ENCODE results near the gene ADGRL1. TPM values are rescaled to one million over a fixed set of nuclear protein-coding genes. Genes with fewer than 3 reads are reported as not detected.

The ADGRL1 gene
- polyA plus RNA-seq, 3 donors, result 1.7 TPM; not detected in 2

GRCh38 chr19:14168259-14168972 lies 37.6 kb downstream of the ADGRL1 start:
- peaks cover 28 to 31% of the 10 kb centered on the region in 2 donors for H3K4me1 ChIP-seq (ENCODE audit: control insufficient read depth in 1 of 2, insufficient read depth in 2 of 2, low read length in 2 of 2)
- H3K27me3 ChIP-seq (ENCODE audit: control insufficient read depth in 2 of 2, insufficient read depth in 2 of 2, low read length in 2 of 2), result peaks cover 0 to 2% of the 10 kb centered on the region in 2 donors
- peak overlapping the region in 1 of 3 experiments; percentile 70 for H3K4me3 ChIP-seq (replicated peaks in 1 of 3; ENCODE audit: low read depth in 2 of 3, low read length in 3 of 3)
- H3K9ac ChIP-seq (ENCODE audit: insufficient read depth, low read length, poor library complexity, severe bottlenecking), result peak overlapping the region; percentile 57
- no peak for TF ChIP-seq CTCF (IDR thresholded peaks at IDR 0.05)
- WGBS (ENCODE audit: insufficient coverage), result 89% methylated on average over 18 of the region's 19 CpGs
- Mint-ChIP-seq H3K27me3 (ENCODE audit: low read depth in 3 of 3) (peaks cover 7 to 19% (median 8%) of the 10 kb centered on the region in 3 donors), H3K9me3 (peaks cover 0 to 9% (median 4%) of the 10 kb centered on the region in 7 donors), H3K27ac (peak overlapping the region in 3 of 7 donors; percentile 32 to 72 (median 43)), H3K36me3 (peaks cover 4 to 8% of the 10 kb centered on the region in 2 donors), H3K4me1 (peaks cover 34% of the 10 kb centered on the region), H3K4me3 (peak overlapping the region; percentile 47 to 69)
- H3K36me3 ChIP-seq (replicated peaks in 1 of 2; ENCODE audit: control insufficient read depth in 1 of 2, insufficient read depth in 2 of 2, low read length in 2 of 2), result no peaks in the 10 kb centered on the region
- intact Hi-C loops (cut with micrococcal nuclease), result no loop called here
- peak overlapping the region; percentile 73 for H3K4me2 ChIP-seq (replicated peaks; ENCODE audit: extremely low read depth, low read length, poor library complexity, severe bottlenecking)
- no peaks in the 10 kb centered on the region for H3K79me2 ChIP-seq (ENCODE audit: insufficient read depth, low read length)
- no peaks in the 10 kb centered on the region for H3K9me3 ChIP-seq (replicated peaks in 1 of 2; ENCODE audit: control insufficient read depth in 1 of 2, insufficient read depth in 1 of 2, low read length in 2 of 2)
- peak overlapping the region; percentile 46 to 73 for H3K27ac ChIP-seq (ENCODE audit: low read depth in 1 of 2, low read length in 2 of 2)
- DNase-seq, result no peak
- no peak overlapping the region for H2AFZ ChIP-seq (ENCODE audit: insufficient read depth, low read depth, low read length, poor library complexity, severe bottlenecking)
- H4K20me1 ChIP-seq (ENCODE audit: insufficient read depth, low read length), result peaks cover 9% of the 10 kb centered on the region

- Histone ChIP-seq H3K9ac (ENCODE audit: insufficient read depth, low read length, poor library complexity, severe bottlenecking) (peak overlapping the region; percentile 57), H3K79me2 (ENCODE audit: insufficient read depth, low read length) (no peaks in the 10 kb centered on the region), H3K27ac (ENCODE audit: low read depth in 1 of 2, low read length in 2 of 2) (peak overlapping the region; percentile 46 to 73), H4K20me1 (ENCODE audit: insufficient read depth, low read length) (peaks cover 9% of the 10 kb centered on the region), H2AFZ (ENCODE audit: insufficient read depth, low read depth, low read length, poor library complexity, severe bottlenecking) (peak overlapping the region; percentile 64), H3K4me3 (replicated peaks in 1 of 3; ENCODE audit: low read depth in 2 of 3, low read length in 3 of 3) (peak overlapping the region in 1 of 3 experiments; percentile 70), H3K9me3 (replicated peaks in 1 of 2; ENCODE audit: control insufficient read depth in 1 of 2, insufficient read depth in 1 of 2, low read length in 2 of 2) (no peaks in the 10 kb centered on the region), H3K4me2 (replicated peaks; ENCODE audit: extremely low read depth, low read length, poor library complexity, severe bottlenecking) (peak overlapping the region; percentile 73), H3K4me1 (ENCODE audit: control insufficient read depth in 1 of 2, insufficient read depth in 2 of 2, low read length in 2 of 2) (peaks cover 28 to 31% of the 10 kb centered on the region in 2 donors), H3K36me3 (replicated peaks in 1 of 2; ENCODE audit: control insufficient read depth in 1 of 2, insufficient read depth in 2 of 2, low read length in 2 of 2) (no peaks in the 10 kb centered on the region), H3K27me3 (ENCODE audit: control insufficient read depth in 2 of 2, insufficient read depth in 2 of 2, low read length in 2 of 2) (peaks cover 0 to 2% of the 10 kb centered on the region in 2 donors)
- H3K9me3 Mint-ChIP-seq, result peaks cover 0 to 9% (median 4%) of the 10 kb centered on the region in 7 donors
- peak overlapping the region; percentile 76 to 90 (median 87) for H3K27ac Mint-ChIP-seq
- WGBS (ENCODE audit: insufficient coverage), result 12% methylated on average over 8 of the region's 18 CpGs
- H3K36me3 Mint-ChIP-seq, result peaks cover 5 to 8% of the 10 kb centered on the region in 2 donors
- H3K27me3 Mint-ChIP-seq (ENCODE audit: low read depth in 3 of 3), result peaks cover 7 to 19% (median 10%) of the 10 kb centered on the region in 3 donors
- intact Hi-C loops (cut with micrococcal nuclease), result no loop called here
- peaks cover 34% of the 10 kb centered on the region for H3K4me1 Mint-ChIP-seq
- no peak for TF ChIP-seq CTCF (IDR thresholded peaks at IDR 0.05)
- peak; percentile 58 to 68 (median 66) for DNase-seq
- H3K4me3 Mint-ChIP-seq, result peak overlapping the region; percentile 74 to 80
These were observed 38.3 kb downstream of the ADGRL1 start for GRCh38 chr19:14167576-14168138.
